Measurements from ENCODE around the gene RELB.

The RELB gene

DNA sequence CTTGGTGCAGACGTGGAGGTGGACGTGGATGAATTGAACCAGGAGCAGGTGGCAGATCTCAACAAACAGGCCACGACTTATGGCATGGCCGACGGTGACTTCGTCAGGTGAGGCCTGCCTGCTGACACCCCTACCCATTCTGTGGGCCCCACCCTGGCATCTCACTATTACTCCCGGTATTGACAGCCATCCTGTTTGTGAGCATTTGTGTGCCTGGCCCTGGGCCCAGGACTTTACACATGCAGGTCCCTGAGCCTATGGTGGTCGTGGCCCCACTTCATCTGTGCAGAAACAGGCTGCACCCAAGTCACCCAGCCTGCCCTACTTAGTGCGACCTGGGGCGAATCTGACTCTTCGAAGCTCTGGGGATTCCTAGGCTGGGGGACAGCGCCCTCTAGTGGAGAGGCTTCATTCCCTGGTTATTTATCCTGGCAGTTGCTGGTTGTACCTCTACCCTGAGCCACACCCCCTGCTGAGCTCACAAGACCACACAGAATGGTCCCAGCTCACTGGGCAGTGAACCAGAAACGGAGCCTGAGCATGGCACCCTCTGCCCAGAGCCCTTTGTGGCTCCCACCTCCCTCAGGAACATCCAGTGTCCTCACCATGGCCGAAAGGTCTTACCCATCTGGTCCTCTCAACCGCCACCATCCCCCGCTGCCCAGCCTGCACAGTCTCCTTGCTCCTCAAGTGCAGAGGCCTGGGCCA lies 58.1 kb downstream of the RELB start:
- peak; percentile 43 for DNase-seq

DNA sequence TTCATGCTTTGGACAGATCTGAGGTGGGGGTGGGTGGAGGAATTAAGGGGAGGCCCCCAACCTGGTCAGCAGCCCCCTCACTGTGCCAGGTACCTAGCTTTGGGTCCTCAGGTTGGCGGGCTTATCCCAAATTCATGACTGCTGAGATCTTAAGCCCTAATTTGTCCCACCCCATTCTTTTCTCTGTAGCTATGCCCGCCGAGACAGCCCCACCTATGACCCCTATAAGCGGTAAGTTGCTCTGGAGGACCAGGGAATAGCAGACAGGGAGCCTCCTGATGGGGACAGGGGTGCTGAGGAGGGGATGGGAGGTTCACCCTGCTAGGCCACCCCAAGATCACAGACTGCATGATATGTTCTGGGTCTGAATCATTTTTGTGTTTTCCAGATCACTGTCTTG lies 60.7 kb downstream of the RELB start:
- DNase-seq: no peak

DNA sequence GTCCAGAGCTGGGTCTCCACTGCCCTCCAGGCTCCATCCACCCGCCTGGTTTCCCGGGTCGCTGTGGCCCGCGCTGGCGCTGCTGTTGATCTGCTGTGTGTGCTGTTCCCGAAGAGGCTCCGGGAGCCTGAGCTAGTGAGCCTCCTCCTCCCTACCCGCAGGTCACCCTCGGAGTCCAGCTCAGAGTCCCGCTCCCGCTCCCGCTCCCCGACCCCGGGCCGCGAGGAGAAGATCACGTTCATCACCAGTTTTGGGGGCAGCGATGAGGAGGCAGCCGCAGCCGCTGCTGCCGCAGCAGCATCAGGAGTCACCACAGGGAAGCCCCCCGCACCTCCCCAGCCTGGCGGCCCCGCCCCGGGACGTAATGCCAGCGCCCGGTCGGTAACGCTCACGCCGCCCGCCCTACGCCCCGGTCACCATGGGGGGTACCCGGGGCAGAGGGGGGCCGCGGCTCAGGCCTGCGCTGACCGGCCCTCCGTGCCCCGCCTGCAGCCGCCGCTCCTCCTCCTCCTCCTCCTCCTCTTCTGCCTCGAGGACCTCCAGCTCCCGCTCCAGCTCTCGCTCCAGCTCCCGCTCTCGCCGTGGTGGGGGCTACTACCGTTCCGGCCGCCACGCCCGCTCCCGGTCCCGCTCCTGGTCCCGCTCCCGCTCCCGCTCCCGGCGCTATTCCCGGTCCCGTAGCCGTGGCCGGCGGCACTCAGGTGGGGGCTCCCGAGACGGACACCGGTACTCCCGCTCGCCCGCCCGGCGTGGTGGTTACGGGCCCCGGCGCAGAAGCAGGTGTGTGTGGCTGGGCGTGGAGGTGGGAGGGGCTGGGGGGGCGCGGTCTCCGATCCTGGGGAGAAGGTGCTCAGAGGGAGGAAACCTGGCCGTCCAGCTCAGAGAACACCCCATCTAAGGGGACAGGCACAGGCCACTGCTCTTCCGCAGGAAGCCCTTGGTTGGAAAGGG lies 62.9 kb downstream of the RELB start:
- no peak for DNase-seq

DNA sequence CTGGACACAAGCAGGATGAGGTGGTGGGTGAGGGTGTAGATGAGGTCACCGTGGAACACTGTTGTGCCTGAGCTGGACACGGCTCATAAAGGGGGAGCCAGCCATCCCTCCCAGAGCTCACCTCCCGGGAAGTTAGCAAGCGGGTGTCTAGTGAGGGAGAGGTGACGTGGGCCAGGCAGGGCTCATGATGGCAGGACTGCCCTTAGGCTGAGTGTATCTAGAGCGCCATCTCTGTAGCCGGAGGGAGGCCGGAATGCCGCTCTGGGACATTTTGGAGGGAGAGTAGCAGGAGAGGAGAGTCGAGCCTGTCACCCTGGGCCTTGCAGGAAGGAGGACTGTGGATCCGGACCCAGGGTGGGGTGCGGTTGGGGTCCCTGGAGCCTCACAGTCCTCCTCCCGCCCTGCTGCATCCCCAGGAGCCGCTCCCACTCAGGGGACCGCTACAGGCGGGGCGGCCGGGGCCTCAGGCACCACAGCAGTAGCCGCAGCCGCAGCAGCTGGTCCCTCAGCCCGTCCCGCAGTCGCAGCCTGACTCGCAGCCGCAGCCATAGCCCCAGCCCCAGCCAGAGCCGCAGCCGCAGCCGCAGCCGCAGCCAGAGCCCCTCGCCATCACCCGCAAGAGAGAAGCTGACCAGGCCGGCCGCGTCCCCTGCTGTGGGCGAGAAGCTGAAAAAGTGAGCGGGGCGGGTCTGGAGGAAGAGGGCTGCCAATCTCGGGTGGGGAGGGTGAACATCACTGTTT lies 65.8 kb downstream of the RELB start:
- no peak for DNase-seq

DNA sequence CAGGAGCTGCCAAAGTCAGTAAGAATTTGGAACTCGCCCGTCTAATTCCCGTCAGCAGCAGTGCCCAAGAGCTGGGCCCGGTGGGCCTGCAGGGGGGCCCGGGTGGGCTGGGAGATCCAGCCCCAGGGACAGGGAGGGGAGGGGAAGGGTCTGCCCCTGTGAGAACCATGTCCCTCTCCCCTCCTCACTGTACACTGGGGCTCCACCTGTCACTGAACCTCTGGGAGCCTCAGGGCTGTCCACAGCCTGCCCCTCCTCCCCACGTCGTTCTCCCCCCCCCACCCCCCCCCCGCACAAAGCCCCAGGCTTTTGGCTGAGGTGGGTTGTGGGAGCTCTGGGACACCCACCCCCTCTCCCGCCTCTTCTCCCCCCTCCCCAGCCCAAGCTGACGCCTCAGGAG lies 66.8 kb downstream of the RELB start:
- DNase-seq: no peak

DNA sequence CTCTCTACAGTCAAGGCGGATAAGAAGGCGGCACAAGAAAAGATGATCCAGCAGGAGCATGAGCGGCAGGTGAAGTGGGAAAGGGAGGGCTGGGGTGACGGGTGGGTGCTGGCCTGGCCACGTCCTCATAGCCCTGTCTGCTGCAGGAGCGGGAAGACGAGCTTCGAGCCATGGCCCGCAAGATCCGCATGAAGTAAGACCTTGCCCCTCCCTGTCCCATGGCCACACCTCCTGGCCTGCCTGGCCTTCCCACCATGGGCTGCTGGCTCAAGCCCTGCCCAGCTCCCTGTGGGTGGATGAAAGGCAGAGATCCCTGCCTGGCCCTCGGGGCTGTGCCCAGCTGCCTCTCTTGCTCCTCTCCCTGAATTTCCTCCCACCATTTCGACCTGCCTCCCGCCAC lies 67.8 kb downstream of the RELB start:
- no peak for DNase-seq

DNA sequence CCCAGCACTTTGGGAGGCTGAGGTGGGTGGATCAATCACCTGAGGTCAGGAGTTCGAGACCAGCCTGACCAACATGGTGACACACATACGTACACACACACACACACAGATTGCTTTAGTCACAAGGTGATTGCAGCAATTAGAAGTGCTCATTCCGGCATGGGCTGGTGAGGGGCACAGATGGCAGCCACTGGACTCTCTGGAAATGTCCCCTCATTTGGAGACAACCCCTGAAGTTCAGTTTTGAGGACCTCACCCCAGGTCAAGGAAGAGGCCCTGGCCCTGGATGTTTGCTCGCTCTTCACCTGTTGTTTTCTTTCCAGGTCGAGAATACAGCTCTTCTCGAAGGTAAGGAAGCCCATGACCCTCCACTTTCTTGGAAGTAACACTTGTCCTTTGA lies 69.0 kb downstream of the RELB start:
- DNase-seq: no peak

DNA sequence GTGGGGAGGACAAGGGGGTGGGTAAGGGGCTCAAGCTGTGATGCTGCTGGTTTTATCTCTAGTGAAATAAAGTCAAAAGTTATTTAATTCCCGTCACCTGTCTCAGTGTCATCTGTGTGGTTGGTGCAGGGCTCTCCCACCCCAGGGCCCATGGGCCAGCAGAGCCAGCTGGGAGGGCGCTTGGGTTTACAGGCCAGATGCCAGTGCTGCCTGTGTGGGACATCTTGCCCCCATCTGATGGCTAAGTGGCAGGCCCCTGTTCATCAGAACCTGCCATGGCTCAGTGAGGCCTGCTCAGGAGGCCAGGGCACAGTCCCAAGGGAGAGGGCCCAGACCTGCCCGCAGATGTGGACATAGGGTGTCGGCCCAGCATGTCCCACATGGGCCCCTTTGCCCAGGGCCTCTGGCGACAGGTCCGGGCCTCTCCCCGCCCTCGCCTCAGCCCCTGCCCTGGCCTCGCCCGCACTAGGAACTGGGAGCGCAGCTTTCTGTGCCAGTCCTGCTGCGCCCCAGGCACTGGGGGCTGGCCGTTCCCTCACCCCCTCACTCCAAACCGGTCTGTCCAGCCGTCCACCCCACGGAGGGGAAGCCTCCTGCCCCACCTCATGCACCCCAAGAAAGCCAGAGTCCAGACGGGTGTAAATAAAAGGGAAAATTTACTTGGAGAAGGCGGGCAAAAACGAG lies 69.7 kb downstream of the RELB start:
- DNase-seq: no peak

DNA sequence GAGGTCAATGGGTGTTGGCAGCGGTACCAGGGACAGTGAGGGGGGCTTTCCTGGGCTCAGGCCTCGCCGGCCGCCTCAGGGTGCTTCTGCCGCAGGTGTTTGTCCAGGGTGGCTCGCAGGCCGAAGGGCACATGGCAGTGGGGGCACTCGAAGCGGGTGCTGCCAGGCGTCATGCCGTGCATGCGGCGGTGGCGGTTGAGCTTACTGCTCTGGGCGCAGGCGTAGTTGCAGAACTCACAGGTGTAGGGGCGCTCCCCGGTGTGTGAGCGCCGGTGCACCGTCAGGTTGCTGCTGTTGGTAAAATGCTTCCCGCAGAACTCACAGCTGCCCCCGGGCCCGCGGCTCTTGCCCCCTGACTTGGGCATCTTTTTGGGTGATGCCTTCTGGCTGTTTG lies 70.3 kb downstream of the RELB start:
- no peak for DNase-seq

DNA sequence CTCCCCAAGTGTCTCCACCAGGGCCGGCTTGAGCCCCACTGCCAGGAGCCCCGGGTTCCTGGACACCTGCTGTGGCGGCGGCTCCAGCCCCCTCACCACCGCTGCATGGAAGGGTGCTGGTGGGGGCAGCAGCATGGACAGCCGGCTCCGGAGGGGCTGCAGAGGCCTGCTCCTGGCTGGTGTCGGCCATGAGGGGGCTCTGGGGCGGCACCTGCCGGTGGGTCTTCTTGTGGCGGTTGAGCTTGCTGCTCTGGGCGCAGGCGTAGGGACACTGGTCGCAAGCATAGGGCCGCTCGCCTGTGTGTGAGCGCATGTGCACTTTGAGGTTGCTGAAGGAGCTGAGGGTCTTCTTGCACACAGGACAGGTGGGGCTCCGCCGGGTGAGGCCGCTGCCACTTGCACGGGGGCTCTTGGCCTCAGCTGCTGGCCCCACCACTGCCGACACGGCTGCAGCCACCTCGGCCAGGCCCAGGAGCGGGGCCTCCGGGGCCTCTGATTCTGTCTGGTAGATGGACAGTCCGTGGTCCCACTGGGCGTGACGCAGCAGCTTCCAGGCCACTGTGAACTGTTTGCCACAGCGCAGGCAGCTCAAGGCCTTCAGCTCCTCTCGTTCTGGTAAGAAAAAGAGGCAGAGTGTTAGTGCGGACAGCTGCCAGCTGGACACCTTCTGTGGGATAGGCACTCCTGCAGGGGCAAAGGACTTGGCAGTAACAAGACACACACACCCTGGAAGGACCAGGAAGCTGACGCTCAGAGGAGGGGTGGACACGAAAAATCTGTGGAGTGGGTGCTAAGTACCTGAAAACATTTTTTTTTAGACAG lies 70.9 kb downstream of the RELB start:
- DNase-seq: no peak

DNA sequence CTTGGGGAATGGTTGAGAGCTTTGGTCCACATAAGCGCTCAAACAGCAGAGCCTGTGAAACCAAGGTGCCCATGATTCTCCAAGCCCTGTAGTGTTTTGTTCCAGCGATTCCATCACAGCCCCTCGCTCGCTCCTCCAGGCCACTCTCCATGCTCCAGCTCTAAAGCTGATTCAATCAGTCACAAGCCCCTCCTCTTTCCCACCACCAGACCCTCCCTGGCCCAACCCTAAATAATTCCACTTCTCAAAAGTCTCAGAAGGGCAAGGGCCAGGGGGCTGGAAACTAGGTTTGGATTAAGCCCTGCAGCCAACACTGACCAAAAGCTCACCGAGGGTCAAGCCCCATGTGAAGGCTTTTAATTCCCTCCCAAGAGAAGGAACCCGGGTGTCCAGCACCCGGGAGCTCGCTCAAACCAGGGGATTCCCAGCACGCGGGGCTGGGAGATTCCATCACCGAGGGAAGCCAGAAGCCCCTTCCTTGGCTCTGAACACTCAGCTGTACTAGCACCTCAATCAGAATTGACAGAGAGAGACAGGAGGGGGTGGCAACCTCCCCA lies 73.6 kb downstream of the RELB start:
- no peak for DNase-seq

DNA sequence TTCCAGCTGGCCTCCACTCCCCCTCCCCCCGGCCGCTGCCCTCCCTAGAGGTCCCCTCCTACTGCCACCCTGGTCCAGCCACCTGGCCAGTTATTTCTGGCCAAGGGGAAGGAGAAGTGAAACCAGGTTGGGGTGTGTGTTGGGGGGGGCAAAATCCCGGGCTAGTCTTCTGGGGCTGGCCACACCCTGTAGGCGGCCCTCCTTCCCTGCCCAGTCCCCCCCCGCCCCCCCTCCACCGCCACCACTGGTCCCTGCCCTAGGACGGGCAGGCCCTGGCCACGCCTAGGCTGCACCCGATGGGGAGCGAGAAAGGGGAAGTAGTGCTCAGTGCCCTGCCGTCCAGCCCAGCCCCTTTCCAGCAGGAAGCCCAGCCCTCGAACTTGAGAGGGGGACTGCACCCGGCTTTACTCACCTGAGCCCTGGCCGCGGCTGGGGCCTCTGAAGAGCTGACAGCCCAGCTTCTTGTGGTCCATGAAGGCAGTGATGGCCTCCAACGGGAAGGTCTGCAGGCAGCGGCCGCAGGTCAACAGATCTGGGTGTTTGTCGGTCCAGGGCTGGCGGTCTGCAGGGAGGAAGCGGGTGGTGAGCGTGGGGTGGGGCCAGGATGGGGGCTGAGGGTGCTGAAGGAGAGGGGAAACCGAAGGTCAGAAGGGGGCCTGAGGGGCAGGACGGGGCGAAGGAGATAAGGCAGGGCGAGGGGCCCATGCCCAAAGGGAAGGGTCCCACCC lies 74.2 kb downstream of the RELB start:
- peak; percentile 32 for DNase-seq

DNA sequence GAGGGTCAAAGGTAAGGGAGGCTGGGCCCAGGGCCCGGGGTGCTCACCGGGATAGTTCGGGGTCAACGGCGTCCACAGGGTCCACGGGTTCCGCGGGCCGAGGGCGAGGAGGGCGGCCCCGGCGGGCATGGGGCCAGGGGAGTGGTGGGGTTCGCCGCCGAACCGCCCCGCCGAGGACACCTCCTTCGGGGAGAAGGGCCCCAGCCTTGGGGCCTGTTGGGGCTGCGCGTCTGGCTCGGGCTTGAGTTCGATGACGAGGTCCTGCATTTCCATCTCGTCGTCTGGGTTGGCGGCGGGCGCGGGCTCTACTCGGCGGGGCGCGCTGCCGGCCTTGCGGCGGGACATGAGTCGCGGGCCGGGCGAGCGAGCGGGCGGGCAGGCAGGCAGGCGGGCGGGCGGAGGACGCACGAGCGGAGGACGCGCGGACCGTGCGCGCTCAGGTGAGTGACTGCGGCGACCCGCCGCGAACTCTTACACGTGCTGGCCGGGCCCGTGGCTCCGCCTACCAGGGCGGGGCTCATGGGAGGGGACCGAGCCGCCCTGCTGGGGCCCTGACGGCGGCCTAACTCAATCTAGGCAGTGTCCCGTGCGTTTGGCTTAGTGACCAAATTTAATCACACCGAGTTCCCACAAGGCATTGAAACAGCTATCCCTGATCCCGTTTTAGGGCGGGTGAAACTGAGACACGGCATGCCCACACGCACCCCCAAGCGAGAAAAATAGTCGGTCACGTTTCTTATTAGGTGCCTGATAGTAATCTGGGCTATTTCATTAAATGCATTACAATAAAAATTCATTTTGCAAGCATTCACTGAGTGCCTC lies 75.0 kb downstream of the RELB start, which contains the start of gene ZNF296:
TSS of gene ZNF296 (minus strand) at position 450 of the 822 bp plus-strand sequence. CDS start at position 345, 105 bp downstream.
- DNase-seq: peak; percentile 59

DNA sequence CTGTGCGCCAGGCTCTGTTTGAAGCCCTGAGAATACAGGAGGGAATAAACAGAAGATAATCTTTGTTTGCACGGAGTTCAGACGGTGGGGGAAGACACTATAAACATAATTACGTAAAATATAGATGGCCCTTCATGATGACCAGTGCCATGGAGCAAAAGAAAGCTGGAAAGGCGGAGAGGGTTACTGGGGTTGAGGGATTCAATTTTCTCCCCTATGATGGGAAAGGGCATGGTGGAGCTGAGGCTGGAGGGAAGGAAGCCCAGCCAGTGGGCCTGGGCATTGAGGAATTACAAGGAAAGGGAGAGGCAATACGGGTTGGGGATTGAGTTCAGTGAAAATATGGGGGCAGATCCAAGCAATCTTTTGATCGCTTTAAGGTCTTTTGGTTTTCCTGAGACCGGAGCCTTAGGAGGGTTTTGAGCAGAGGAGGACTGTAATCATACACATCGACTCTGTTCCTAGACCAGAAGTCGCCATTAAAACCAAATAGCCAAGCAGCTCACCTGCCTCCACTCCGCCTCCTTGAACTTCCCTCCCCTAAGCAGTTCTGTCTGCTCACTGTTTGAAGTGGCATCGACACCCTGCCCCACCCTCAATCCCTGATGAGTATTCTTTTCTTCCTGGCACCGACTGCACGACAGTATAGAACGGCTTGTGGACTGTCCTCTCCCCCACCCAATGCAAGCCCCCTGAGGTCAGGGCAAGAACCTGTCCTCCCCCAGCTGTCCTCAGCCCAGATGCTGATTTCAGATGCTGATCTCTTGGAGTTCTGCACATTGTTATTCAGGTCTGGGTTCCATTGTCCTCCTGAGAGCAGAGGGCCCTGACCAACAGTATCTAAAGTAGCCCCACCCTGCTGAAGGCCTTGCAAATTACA lies 75.8 kb downstream of the RELB start:
- DNase-seq: no peak

DNA sequence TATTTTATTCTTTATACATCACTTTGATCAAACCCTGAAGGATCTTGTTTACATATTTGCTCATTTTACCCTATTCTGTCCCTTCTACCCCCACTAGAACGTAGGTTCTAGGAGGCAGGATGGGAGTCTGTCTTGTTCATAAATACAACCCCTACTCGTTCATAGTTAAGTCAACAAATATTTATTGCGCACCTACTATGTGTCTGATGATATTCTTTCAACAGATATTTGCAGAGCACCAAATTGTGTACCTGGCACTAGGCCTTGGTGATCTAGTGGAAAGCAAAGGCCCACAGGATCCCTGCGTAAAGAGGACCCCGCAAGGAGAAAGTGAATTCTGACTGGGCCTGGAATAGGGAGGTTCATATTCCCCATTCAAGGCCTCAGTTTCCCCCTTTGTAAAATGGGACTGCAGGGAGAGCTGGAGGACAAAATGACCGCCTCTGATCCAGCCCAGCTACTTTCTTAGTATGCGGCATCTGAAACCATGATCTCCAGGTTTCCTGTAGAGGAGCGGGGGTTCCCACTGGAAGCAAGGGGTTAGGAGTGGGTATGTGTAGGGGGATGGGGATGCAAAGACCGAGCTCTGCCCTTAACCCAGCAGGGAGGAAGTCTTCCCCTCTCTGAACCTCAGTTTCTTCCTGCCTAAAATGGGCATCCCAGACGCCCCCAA lies 77.3 kb downstream of the RELB start:
- DNase-seq: no peak

DNA sequence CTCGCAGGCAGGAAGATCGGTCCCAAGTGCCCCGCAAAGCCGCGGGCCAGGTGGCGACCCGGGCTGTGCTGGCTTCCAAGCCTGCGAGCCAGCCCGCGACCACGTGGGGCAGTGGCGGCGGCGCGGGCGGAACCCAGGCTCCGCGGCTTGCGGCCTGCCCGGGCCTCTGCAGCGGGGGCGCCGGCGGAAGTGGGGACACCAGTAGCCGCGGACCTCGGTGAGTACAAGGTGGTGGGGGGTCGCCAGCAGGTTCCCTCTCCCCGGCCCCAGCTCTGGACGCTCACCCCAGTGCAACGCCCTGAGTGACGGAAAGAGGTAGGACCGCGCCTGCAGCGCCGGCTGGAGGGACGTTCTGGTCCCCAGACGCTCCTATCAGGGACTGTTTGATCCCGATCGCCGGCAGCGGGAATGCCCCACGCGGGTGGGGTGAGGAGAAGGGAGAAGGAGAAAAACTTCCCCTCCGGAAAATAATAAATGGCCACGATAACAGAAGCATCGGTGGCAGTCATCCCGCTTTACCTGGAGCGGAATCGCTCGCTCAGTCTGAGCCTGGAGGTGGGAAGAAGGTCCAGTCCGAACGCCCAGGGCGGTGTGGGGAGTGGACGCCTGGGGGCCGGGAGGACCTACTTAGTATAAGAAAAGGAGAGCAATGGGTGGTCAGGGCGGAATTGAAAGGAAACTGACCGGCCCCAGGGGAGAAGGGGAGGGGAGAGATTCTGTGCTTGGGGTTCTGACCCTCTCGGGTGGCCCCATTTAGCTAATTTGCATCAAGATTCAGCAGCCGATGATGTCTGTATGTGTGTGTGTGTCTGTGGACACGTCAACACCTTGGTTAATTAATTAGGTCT lies 78.0 kb downstream of the RELB start, which contains the start of gene GEMIN7:
TSS of gene GEMIN7 (plus strand) at position 198 of the 848 bp plus-strand sequence. CDS start 10,855 bp downstream, outside the sequence.
- DNase-seq: peak; percentile 89

Data from right kidney (tissue), 1 donor.